Keratinocyte (primary cell): ENCODE measurements around the gene ALDOB. TPM values are rescaled to one million over a fixed set of nuclear protein-coding genes. Genes with fewer than 3 reads are reported as not detected.

Experiments used
- DNase-seq: peaks from one replicate; pipeline ENCODE4 v3.0.0-alpha.2; 2011; ENCODE audit warnings: low read depth, missing footprints, low spot score
- FAIRE-seq: peaks from 2 replicates; lab custom pipeline; 2011; peaks lifted over from hg19 to GRCh38; lab: Jason Lieb, UNC
- H2AFZ ChIP-seq: 2 replicates; pipeline ENCODE4 v1.6.0; 2012; ENCODE audit warnings: low read length, control low read depth, inconsistent platforms; ENCODE audit not compliant: control insufficient read depth
- H3K27ac ChIP-seq: 2 replicates; pipeline ENCODE4 v1.5.1; 2011; ENCODE audit warnings: low read length; ENCODE audit not compliant: control insufficient read depth, insufficient read depth
- H3K27me3 ChIP-seq: 3 replicates; pipeline ENCODE4 v1.6.0; 2011; ENCODE audit warnings: low read length; ENCODE audit not compliant: control insufficient read depth, insufficient read depth; ENCODE audit errors: extremely low read depth
- H3K36me3 ChIP-seq, 2 experiments: 2 replicates in 1 of 2; 3 replicates in 1 of 2; pipeline ENCODE4 v1.5.1; 2011; ENCODE audit warnings: low read length in 2 of 2, mild to moderate bottlenecking in 1 of 2; ENCODE audit not compliant: control insufficient read depth in 2 of 2, insufficient read depth in 2 of 2; ENCODE audit errors: extremely low read depth in 1 of 2
- H3K4me1 ChIP-seq: 3 replicates; pipeline ENCODE4 v1.5.1; 2011; ENCODE audit warnings: low read length; ENCODE audit not compliant: control insufficient read depth, insufficient read depth; ENCODE audit errors: extremely low read depth
- H3K4me2 ChIP-seq: 3 replicates; pipeline ENCODE4 v1.6.0; 2011; ENCODE audit warnings: low read depth, low read length; ENCODE audit not compliant: control insufficient read depth, insufficient read depth; ENCODE audit errors: extremely low read depth
- H3K4me3 ChIP-seq, 3 experiments: fragments of 200-600 bp in 1 of 3; sonication (generic) in 1 of 3; 2 replicates in 2 of 3; 3 replicates in 1 of 3; pipeline ENCODE4 v1.5.1; 2011 to 2016; ENCODE audit warnings: low read length in 3 of 3, mild to moderate bottlenecking in 3 of 3, control low read depth in 2 of 3, inconsistent platforms in 1 of 3, low read depth in 1 of 3, mixed read lengths in 1 of 3, mixed run types in 1 of 3, moderate library complexity in 1 of 3; ENCODE audit not compliant: control insufficient read depth in 2 of 3, insufficient read depth in 2 of 3; ENCODE audit errors: extremely low read depth in 1 of 3
- H3K79me2 ChIP-seq: 2 replicates; pipeline ENCODE4 v1.6.0; 2012; ENCODE audit warnings: low read length; ENCODE audit not compliant: control insufficient read depth, insufficient read depth
- H3K9ac ChIP-seq: 3 replicates; pipeline ENCODE4 v1.6.0; 2011; ENCODE audit warnings: low read length; ENCODE audit not compliant: control insufficient read depth, insufficient read depth; ENCODE audit errors: extremely low read depth
- H3K9me1 ChIP-seq: 3 replicates; pipeline ENCODE4 v1.6.0; 2011; ENCODE audit warnings: low read length; ENCODE audit not compliant: control insufficient read depth, insufficient read depth; ENCODE audit errors: extremely low read depth
- H3K9me3 ChIP-seq: 2 replicates; pipeline ENCODE4 v1.5.1; 2012; ENCODE audit warnings: low read depth, low read length; ENCODE audit not compliant: control insufficient read depth
- H4K20me1 ChIP-seq: 3 replicates; pipeline ENCODE4 v1.6.0; 2011; ENCODE audit warnings: low read length; ENCODE audit not compliant: control insufficient read depth, insufficient read depth; ENCODE audit errors: extremely low read depth
- CTCF ChIP-seq, 3 experiments: IDR thresholded peaks in 1 of 3; conservative IDR thresholded peaks in 1 of 3; optimal IDR thresholded peaks in 1 of 3; 2 replicates in 2 of 3; 3 replicates in 1 of 3; pipeline versions ENCODE3 to v1.5.1; 2011; ENCODE audit warnings: low read length in 3 of 3, mild to moderate bottlenecking in 3 of 3, moderate library complexity in 2 of 3, control low read depth in 1 of 3, inconsistent platforms in 1 of 3; ENCODE audit not compliant: insufficient read depth in 2 of 3; ENCODE audit errors: extremely low read depth in 1 of 3
- EZH2 ChIP-seq: IDR thresholded peaks from one replicate; pipeline ENCODE4 v1.6.1; 2012; ENCODE audit warnings: inconsistent platforms, mild to moderate bottlenecking, low read length, moderate library complexity
- dilution Hi-C: fragments of 300-500 bp; cut with MboI; formaldehyde crosslinking; loops from one replicate; pipeline ENCODE4 v1.7.0; 2020; ENCODE audit warnings: low sequenced_read_pairs; ENCODE audit not compliant: extremely low pct_ligation_motif_present
- polyA plus RNA-seq, 5 experiments: library from polyadenylated mRNA; depleted of rRNA in 3 of 5; stranded (reverse) in 3 of 5; stranded (forward) in 1 of 5; unstranded in 1 of 5; fragments of >200 nt; gene quantifications; 1 replicate in 1 of 5; 2 replicates in 3 of 5; 3 replicates in 1 of 5; pipeline versions ENCODE4 v1.2.1 to v1.2.3, GENCODE V29; 2011 to 2012; ENCODE audit warnings: missing spikeins in 2 of 5, low read depth in 1 of 5, low replicate concordance in 1 of 5

The ALDOB gene
- polyA plus RNA-seq, 1 donor (not counting 4 experiments of a cell fraction or from before 2014, with no cell fraction given): not detected

- Histone ChIP-seq H3K4me3 (peak within 1 kb of the TSS; percentile 85 to 99 (median 96)), H3K27ac (peak within 1 kb of the TSS; percentile 98), H3K79me2 (peaks cover 82% of the 10 kb centered on the region), H3K9me3 (peaks cover 2% of the 10 kb centered on the region), H3K9me1 (no peaks in the 10 kb centered on the region), H3K9ac (peak within 1 kb of the TSS; percentile 98), H3K27me3 (no peaks in the 10 kb centered on the region), H2AFZ (peak within 1 kb of the TSS; percentile 100), H3K4me1 (peaks cover 10% of the 10 kb centered on the region), H4K20me1 (no peaks in the 10 kb centered on the region), H3K4me2 (peak within 1 kb of the TSS; percentile 98), H3K36me3 (peaks cover 9 to 12% of the 10 kb centered on the region in 2 experiments)
- FAIRE-seq: peak; percentile 58
- peak; percentile 89 for DNase-seq
- dilution Hi-C loops: no loop called here
- TF ChIP-seq CTCF (optimal IDR thresholded peaks at IDR 0.05 in 1 of 3, IDR thresholded peaks at IDR 0.05 in 1 of 3, conservative IDR thresholded peaks at IDR 0.05 in 1 of 3; ENCODE audit: extremely low read depth in 1 of 3, insufficient read depth in 2 of 3, low read length in 3 of 3) (no peak), EZH2 (no peak)
Observed at GRCh38 chr9:101398068-101398929, 37.3 kb downstream of the ALDOB start, which contains the start of the genes MRPL50 and ZNF189. Gene MRPL50 (minus strand): TSS chr9:101398618. CDS start chr9:101398592, 26 bp downstream. Gene ZNF189 (plus strand): TSS chr9:101398851. CDS start chr9:101399157, 306 bp downstream.

DNA sequence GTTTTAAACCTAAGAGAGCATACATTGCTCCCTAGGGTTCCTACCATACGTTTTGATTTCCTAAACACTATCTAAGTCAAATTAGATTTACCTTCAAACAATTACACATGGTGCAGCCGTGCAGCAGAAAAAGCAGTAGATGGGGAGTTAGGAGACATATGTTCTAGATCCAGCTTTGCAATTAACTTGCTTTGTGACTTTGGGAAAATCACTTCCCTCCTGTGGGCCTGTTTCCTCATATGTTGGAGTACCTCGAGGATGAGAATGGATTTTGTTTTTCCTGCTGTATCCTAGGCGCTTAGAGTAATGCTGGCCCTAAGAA lies 37.9 kb downstream of the ALDOB start:
- dilution Hi-C loops: no loop called here
- no peaks in the 10 kb centered on the region for H3K9me3 ChIP-seq
- H3K36me3 ChIP-seq: peaks cover 4 to 7% of the 10 kb centered on the region in 2 experiments

More for the DNA sequence above, 37.9 kb downstream of the ALDOB start:
- Histone ChIP-seq H3K9me1 (no peaks in the 10 kb centered on the region), H3K4me2 (peak overlapping the region; percentile 98), H3K79me2 (peaks cover 86% of the 10 kb centered on the region), H3K27ac (peak overlapping the region; percentile 98), H3K4me1 (peaks cover 10% of the 10 kb centered on the region), H4K20me1 (no peaks in the 10 kb centered on the region), H3K9ac (peak overlapping the region; percentile 98), H2AFZ (peak overlapping the region; percentile 100), H3K27me3 (no peaks in the 10 kb centered on the region), H3K4me3 (peak overlapping the region; percentile 85 to 99 (median 96))
- TF ChIP-seq EZH2: no peak
- no peak for TF ChIP-seq CTCF (optimal IDR thresholded peaks at IDR 0.05 in 1 of 3, IDR thresholded peaks at IDR 0.05 in 1 of 3, conservative IDR thresholded peaks at IDR 0.05 in 1 of 3; ENCODE audit: extremely low read depth in 1 of 3, insufficient read depth in 2 of 3, low read length in 3 of 3)
- FAIRE-seq: no peak
- DNase-seq: no peak
